ENCODE data around the gene POLD1. TPM values are rescaled to one million over a fixed set of nuclear protein-coding genes. Genes with fewer than 3 reads are reported as not detected.

POLD1 gene
- total and polyA plus RNA-seq, 10 donors: 26.5 to 66.6 (median 34.2) TPM

DNA sequence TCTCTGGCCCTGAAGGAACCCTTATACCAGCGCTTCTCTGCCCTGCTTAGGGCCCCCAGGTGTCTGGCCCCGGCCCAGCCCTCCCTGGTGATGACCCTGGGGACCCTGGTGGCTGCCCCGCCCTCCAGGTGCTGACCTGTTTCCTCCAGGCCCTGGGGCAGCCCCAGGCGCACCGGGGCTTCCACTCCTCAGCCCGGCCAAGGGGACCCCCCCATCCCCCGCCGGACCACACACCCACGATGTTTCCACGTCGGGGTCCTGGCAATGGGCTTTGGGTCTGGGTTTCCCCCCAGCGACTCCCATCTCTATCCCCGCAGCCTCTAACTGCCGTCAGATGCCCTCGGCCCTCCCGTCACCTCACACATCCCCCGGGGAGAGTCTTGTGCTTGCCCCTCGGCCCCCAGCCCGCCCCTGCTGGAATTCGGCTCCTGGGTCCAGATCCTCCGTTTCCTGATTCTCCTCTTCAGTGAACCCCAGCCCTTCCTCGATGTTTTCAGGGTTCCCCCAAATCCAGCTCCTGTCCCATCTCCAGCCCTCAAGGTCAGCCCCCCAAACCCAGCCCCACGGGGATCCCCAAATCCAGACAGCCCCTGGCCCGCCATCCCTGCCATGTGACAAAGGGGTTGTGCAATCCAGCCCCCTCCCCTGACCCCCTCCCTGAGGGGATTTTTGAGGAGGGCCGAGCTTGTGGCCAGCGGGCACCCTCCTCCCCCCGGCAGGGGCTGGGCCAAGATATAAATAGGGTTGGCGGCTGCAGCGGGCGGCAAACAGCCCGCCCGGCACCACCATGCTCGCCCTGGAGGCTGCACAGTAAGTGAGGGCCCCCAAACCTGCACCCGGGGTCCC is 34.3 kb downstream of the POLD1 start, which contains the start of gene SPIB:
Gene SPIB, plus strand, starts transcription at position 763 of the 846 bp plus-strand sequence. Its CDS starts 25 bp downstream, at position 788.
- TF ChIP-seq, protein P1, sequence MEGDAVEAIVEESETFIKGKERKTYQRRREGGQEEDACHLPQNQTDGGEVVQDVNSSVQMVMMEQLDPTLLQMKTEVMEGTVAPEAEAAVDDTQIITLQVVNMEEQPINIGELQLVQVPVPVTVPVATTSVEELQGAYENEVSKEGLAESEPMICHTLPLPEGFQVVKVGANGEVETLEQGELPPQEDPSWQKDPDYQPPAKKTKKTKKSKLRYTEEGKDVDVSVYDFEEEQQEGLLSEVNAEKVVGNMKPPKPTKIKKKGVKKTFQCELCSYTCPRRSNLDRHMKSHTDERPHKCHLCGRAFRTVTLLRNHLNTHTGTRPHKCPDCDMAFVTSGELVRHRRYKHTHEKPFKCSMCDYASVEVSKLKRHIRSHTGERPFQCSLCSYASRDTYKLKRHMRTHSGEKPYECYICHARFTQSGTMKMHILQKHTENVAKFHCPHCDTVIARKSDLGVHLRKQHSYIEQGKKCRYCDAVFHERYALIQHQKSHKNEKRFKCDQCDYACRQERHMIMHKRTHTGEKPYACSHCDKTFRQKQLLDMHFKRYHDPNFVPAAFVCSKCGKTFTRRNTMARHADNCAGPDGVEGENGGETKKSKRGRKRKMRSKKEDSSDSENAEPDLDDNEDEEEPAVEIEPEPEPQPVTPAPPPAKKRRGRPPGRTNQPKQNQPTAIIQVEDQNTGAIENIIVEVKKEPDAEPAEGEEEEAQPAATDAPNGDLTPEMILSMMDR (IDR thresholded peaks at IDR 0.05 in 8 of 11, conservative IDR thresholded peaks at IDR 0.05 in 3 of 11): no peak
- peak in 1 of 3 donors; percentile 31 for TF ChIP-seq POLR2A (IDR thresholded peaks at IDR 0.05)
- TF ChIP-seq POLR2AphosphoS5 (IDR thresholded peaks at IDR 0.05): peak; percentile 72 to 79 (median 74)
- peaks cover 0 to 22% (median 0%) of the 10 kb centered on the region in 6 donors for H3K36me3 ChIP-seq
- 19 to 36% (median 27%) methylated on average over 28 to 34 of the region's 34 CpGs for WGBS, 5 donors
- peak; percentile 87 for DNase-seq
- peak within 1 kb of the TSS; percentile 28 to 81 (median 48) for H3K4me3 ChIP-seq
- peaks cover 0 to 59% (median 9%) of the 10 kb centered on the region in 7 donors for H3K27me3 ChIP-seq (replicated peaks in 1 of 7)
- intact Hi-C loops (cut with DNase I; ENCODE audit: low total_unique reads): loop anchor here (10.0 kb wide), 1 partner anchor 54 kb away; the partner anchor contains the start of gene NAPSA
- H3K4me1 ChIP-seq: peaks cover 0 to 86% (median 44%) of the 10 kb centered on the region in 6 donors
- no peaks in the 10 kb centered on the region for H3K9me3 ChIP-seq
- peak within 1 kb of the TSS; percentile 17 to 93 (median 66) for H3K27ac ChIP-seq

DNA sequence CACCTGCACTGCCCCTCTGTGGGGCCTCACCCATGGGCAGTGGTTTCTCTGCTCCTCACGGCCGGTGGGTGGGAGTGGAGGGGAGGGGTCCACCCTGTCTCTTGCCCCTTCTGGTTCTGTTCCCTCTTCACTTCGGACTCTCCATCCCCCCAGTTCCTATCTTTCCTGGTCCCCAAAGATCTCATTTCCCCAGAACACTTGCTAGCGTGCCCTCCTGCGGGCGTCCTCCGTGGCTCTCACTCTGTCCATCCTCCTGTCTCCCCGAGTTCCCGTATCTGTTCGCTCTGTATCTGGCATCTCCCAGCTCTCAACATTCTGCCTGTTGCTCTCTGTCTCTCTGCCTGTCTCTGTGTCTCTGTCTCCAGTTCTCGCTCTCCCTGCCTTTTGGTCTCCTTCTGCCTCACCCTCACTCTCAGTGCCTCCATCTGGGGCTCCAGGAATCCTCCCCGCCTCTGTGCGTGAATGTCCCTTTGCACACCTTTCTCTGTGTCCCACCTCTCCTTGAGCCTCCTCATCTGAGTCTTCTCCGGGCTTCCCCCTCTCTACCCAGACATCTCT is 35.0 kb downstream of the POLD1 start:
- TF ChIP-seq POLR2A (IDR thresholded peaks at IDR 0.05) (no peak), POLR2AphosphoS5 (IDR thresholded peaks at IDR 0.05) (no peak)
- TF ChIP-seq, protein P1 (IDR thresholded peaks at IDR 0.05 in 8 of 11, conservative IDR thresholded peaks at IDR 0.05 in 3 of 11): no peak
- H3K4me1 ChIP-seq: peaks cover 0 to 86% (median 44%) of the 10 kb centered on the region in 6 donors
- no peak for DNase-seq
- WGBS, 5 donors: 9 to 15% (median 14%) methylated on average over 14 of the region's 14 CpGs
- peaks cover 0 to 59% (median 9%) of the 10 kb centered on the region in 7 donors for H3K27me3 ChIP-seq (replicated peaks in 1 of 7)
- peaks cover 0 to 23% (median 0%) of the 10 kb centered on the region in 6 donors for H3K36me3 ChIP-seq
- no peaks in the 10 kb centered on the region for H3K9me3 ChIP-seq
- intact Hi-C loops (cut with DNase I; ENCODE audit: low total_unique reads): loop anchor here (10.0 kb wide), 1 partner anchor 54 kb away; the partner anchor contains the start of gene NAPSA
- peak overlapping the region in 6 of 8 donors; percentile 47 to 93 (median 84) for H3K27ac ChIP-seq
- H3K4me3 ChIP-seq: peak overlapping the region; percentile 28 to 81 (median 48)

DNA sequence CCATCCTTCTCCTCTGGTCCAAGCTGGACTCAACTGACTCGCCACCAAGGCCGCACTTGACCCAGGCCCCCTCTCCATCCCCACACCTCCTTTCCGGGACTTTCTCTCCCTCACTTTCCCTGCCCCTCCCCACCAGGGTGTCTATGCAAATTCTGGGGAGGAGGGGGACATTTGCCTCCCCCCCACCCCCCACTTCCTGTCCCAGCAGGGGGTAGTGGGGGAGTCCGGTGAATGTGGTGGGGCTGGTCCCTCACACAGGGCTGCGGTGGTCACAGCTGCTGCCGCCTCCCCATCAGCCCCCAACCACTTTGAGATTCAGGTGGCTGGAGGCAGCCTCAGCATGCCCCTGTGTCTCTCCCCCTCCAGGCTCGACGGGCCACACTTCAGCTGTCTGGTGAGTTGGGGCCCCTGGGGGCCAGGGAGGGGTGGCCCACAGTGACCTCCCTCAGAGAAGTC is 35.5 kb downstream of the POLD1 start:
- intact Hi-C loops (cut with DNase I; ENCODE audit: low total_unique reads): loop anchor here (10.0 kb wide), 1 partner anchor 55 kb away; the partner anchor contains the start of gene NAPSA
- peaks cover 0 to 59% (median 9%) of the 10 kb centered on the region in 7 donors for H3K27me3 ChIP-seq (replicated peaks in 1 of 7)
- H3K4me3 ChIP-seq: peak overlapping the region; percentile 28 to 81 (median 48)

More for the DNA sequence above, 35.5 kb downstream of the POLD1 start:
- peak; percentile 64 to 75 (median 65) for TF ChIP-seq POLR2AphosphoS5 (IDR thresholded peaks at IDR 0.05)
- TF ChIP-seq, protein P1 (IDR thresholded peaks at IDR 0.05 in 8 of 11, conservative IDR thresholded peaks at IDR 0.05 in 3 of 11): no peak
- TF ChIP-seq POLR2A (IDR thresholded peaks at IDR 0.05): no peak
- 7 to 16% (median 13%) methylated on average over 7 to 8 of the region's 8 CpGs for WGBS, 5 donors
- Histone ChIP-seq H3K9me3 (no peaks in the 10 kb centered on the region), H3K27ac (peak overlapping the region; percentile 17 to 93 (median 66)), H3K4me1 (peaks cover 0 to 81% (median 42%) of the 10 kb centered on the region in 6 donors), H3K36me3 (peaks cover 0 to 28% (median 0%) of the 10 kb centered on the region in 6 donors)
- no peak for DNase-seq
